SK-N-SH (cell line): Measurements from ENCODE around the gene PLAU. TPM values are rescaled to one million over a fixed set of nuclear protein-coding genes. Genes with fewer than 3 reads are reported as not detected.
"Not testable (repeated sequence)": the region's sequence is repeated elsewhere in the genome, so short reads cannot be mapped to it uniquely, and the experiment has no call there.

ENCODE experiments used
- CTCF ChIA-PET: fragments of 300-600, 350-600 bp; formaldehyde crosslinking; extraction: SDS; loops from one replicate; lab custom pipeline; 2021; lab: Yijun Ruan, JAX
- POLR2A ChIA-PET: fragments of 350-600 bp; sonication (Branson Sonifier 250); formaldehyde crosslinking; extraction: SDS; loops from one replicate; lab custom pipeline; 2020; ENCODE audit warnings: antibody characterized with exemption, inconsistent platforms; lab: Yijun Ruan, JAX
- DNase-seq: peaks from one replicate; pipeline ENCODE4 v3.0.0; 2012
- H2AFZ ChIP-seq: fragments of 200-600 bp; sonication (generic); 2 replicates; pipeline ENCODE4 v1.8.1; 2016; ENCODE audit warnings: antibody characterized with exemption, mild to moderate bottlenecking, low read depth
- H3F3A ChIP-seq: fragments of 200-600 bp; sonication (generic); replicated peaks from 2 replicates; pipeline ENCODE3; 2016; ENCODE audit warnings: antibody characterized with exemption, mild to moderate bottlenecking; ENCODE audit not compliant: insufficient read depth
- H3K27ac ChIP-seq, 2 experiments: fragments of 200-500 bp in 1 of 2; fragments of 200-600 bp in 1 of 2; sonication (Bioruptor generic) in 1 of 2; sonication (generic), shearing (Covaris generic) in 1 of 2; 2 replicates each; pipeline versions ENCODE4 v1.5.1 to v1.6.1; 2014 to 2016; ENCODE audit warnings: low read depth in 2 of 2, inconsistent platforms in 1 of 2, low read length in 1 of 2, mild to moderate bottlenecking in 1 of 2, mixed read lengths in 1 of 2
- H3K27me3 ChIP-seq: fragments of 200-600 bp; sonication (generic), shearing (Covaris generic); 2 replicates; pipeline ENCODE4 v1.6.1; 2016; ENCODE audit warnings: mixed run types; ENCODE audit not compliant: insufficient read depth
- H3K36me3 ChIP-seq, 2 experiments: fragments of 200-500 bp in 1 of 2; fragments of 200-600 bp in 1 of 2; sonication (Bioruptor generic) in 1 of 2; sonication (generic) in 1 of 2; replicated peaks in 1 of 2; 2 replicates each; pipeline versions ENCODE3 to v1.5.1; 2014 to 2016; ENCODE audit warnings: low read length in 1 of 2, mild to moderate bottlenecking in 1 of 2; ENCODE audit not compliant: insufficient read depth in 2 of 2, control insufficient read depth in 1 of 2
- H3K4me1 ChIP-seq, 2 experiments: fragments of 200-500 bp in 1 of 2; fragments of 200-600 bp in 1 of 2; sonication (Bioruptor generic) in 1 of 2; sonication (generic), shearing (Covaris generic) in 1 of 2; 2 replicates each; pipeline versions ENCODE4 v1.5.1 to v1.6.1; 2014 to 2016; ENCODE audit warnings: low read depth in 1 of 2, low read length in 1 of 2, mixed run types in 1 of 2; ENCODE audit not compliant: insufficient read depth in 2 of 2, control insufficient read depth in 1 of 2
- H3K4me2 ChIP-seq: fragments of 200-600 bp; sonication (generic), shearing (Covaris generic); 2 replicates; pipeline ENCODE4 v1.6.1; 2017; ENCODE audit warnings: mixed run types
- H3K4me3 ChIP-seq, 2 experiments: fragments of 200-500 bp in 1 of 2; fragments of 200-600 bp in 1 of 2; sonication (Bioruptor generic) in 1 of 2; sonication (generic), shearing (Covaris generic) in 1 of 2; 2 replicates each; pipeline versions ENCODE4 v1.5.1 to v1.8.1; 2014 to 2016; ENCODE audit warnings: low read depth in 2 of 2, inconsistent platforms in 1 of 2, low read length in 1 of 2, mild to moderate bottlenecking in 1 of 2, mixed read lengths in 1 of 2, moderate library complexity in 1 of 2
- H3K79me2 ChIP-seq: fragments of 200-600 bp; sonication (generic); 2 replicates; pipeline ENCODE4 v1.8.1; 2017; ENCODE audit warnings: mild to moderate bottlenecking; ENCODE audit not compliant: insufficient read depth
- H3K9ac ChIP-seq: fragments of 200-600 bp; sonication (generic); 2 replicates; pipeline ENCODE4 v1.6.1; 2017; ENCODE audit warnings: mixed run types
- H3K9me2 ChIP-seq: fragments of 200-600 bp; sonication (generic); 2 replicates; pipeline ENCODE4 v1.6.1; 2017; ENCODE audit warnings: mixed run types
- H3K9me3 ChIP-seq: fragments of 200-600 bp; sonication (generic); 2 replicates; pipeline ENCODE4 v1.6.1; 2017; ENCODE audit warnings: mixed run types, mild to moderate bottlenecking, moderate library complexity
- H4K20me1 ChIP-seq: fragments of 200-600 bp; sonication (generic); 2 replicates; pipeline ENCODE4 v1.6.1; 2017; ENCODE audit warnings: mild to moderate bottlenecking, mixed run types; ENCODE audit not compliant: insufficient read depth
- GABPA ChIP-seq: IDR thresholded peaks from 2 replicates; pipeline ENCODE4 v1.4.0; 2012; ENCODE audit warnings: low read depth, mild to moderate bottlenecking
- GATA2 ChIP-seq: sonication (generic); formaldehyde crosslinking; IDR thresholded peaks from 2 replicates; pipeline ENCODE4 v1.5.0; 2020; ENCODE audit warnings: mild to moderate bottlenecking, missing genetic modification reagents
- RCOR1 ChIP-seq: fragments of 150-350 bp; IDR thresholded peaks from 2 replicates; pipeline ENCODE4 v1.6.1; 2017; ENCODE audit warnings: antibody characterized with exemption, low read length
- WGBS: methylation state at CpG from one replicate; pipeline ENCODE4 v1.1.6; 2017; ENCODE audit warnings: low lambda C conversion rate; 5-methylcytosine and 5-hydroxymethylcytosine counted together
- polyA plus RNA-seq, 3 experiments: library from polyadenylated mRNA; depleted of rRNA; stranded (reverse); fragments of >200 nt; gene quantifications; 2 replicates each; pipeline ENCODE4 v1.2.3, GENCODE V29; 2012

The PLAU gene
- polyA plus RNA-seq, 1 of the 3 experiments (the other 2 are of a cell fraction): 200 TPM

GRCh38 chr10:73925539-73925938, 14.6 kb downstream of the PLAU start:
- H3K27ac ChIP-seq: no peak overlapping the region

DNA sequence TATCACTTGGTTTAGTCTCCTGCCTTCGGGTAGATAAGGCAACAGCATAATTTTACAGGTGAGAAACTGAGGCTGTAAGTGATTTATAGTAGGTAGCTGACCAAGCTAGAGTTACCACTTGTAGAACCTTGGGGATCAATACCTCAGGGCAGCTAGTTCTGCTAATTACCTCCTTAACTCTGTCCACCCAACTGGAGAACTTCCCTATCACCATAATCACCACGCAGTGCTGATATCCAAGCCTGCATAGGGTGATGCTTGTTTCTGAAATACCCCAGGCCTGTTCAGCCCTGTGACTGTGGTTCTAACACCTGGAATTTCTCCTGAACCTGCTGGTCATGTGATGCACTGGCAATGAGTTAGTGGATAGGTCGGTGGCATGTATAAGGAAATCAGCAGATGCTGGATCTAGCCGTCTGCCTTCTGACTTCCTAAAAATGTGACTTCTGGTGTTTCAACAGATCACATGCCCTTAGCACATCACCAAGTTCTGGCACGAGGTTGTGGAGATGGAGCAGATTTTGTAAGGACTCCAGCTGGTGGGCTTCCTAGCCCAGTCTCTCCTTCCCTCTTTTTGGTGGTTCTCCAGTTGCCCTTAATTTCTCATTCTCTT, 15.3 kb downstream of the PLAU start:
- Histone ChIP-seq H3K36me3 (no peaks in the 10 kb centered on the region), H4K20me1 (no peaks in the 10 kb centered on the region), H3K4me3 (no peak overlapping the region), H3K79me2 (no peaks in the 10 kb centered on the region), H3F3A (peaks cover 3% of the 10 kb centered on the region), H3K4me1 (0 out of 4 replicates have a peak, but pooled peaks cover 0 to 5% of the 10 kb centered on the region in 2 experiments), H3K27ac (no peak overlapping the region), H3K4me2 (no peak overlapping the region), H3K9me3 (no peaks in the 10 kb centered on the region), H3K9ac (no peak overlapping the region), H3K27me3 (no peaks in the 10 kb centered on the region), H2AFZ (no peak overlapping the region), H3K9me2 (no peaks in the 10 kb centered on the region)
- ChIA-PET POLR2A (no interaction called here), CTCF (interaction anchor here (0.8 to 7.3 kb wide), 5 partner anchors 13 to 155 kb away, joined by 3 to 75 read pairs (median 3); no protein-coding TSS in a partner anchor)
- 80% methylated on average over 5 of the region's 5 CpGs for WGBS
- no peak for TF ChIP-seq GATA2 (CRISPR knock-in tag)
- TF ChIP-seq GABPA: no peak
- TF ChIP-seq, all 33 proteins: peak for 0
- DNase-seq: no peak

More at GRCh38 chr10:73925539-73925938, 14.6 kb downstream of the PLAU start:
- POLR2A ChIA-PET: no interaction called here
- no peak for DNase-seq
- peaks cover 3% of the 10 kb centered on the region for H3F3A ChIP-seq
- WGBS: 89% methylated on average over 4 of the region's 4 CpGs
- no peak overlapping the region for H2AFZ ChIP-seq
- H3K9me3 ChIP-seq: no peaks in the 10 kb centered on the region
- H3K79me2 ChIP-seq: no peaks in the 10 kb centered on the region
- no peaks in the 10 kb centered on the region for H3K27me3 ChIP-seq
- TF ChIP-seq RCOR1: no peak
- no peak overlapping the region for H3K4me3 ChIP-seq
- no peaks in the 10 kb centered on the region for H3K9me2 ChIP-seq
- no peak overlapping the region for H3K4me2 ChIP-seq
- H4K20me1 ChIP-seq: no peaks in the 10 kb centered on the region
- no peak overlapping the region for H3K9ac ChIP-seq
- H3K4me1 ChIP-seq: 0 out of 4 replicates have a peak, but pooled peaks cover 0 to 5% of the 10 kb centered on the region in 2 experiments
- no peaks in the 10 kb centered on the region for H3K36me3 ChIP-seq
- CTCF ChIA-PET: interaction anchor here (0.8 to 7.3 kb wide), 4 partner anchors 13 to 46 kb away, joined by 3 to 75 read pairs (median 8); no protein-coding TSS in a partner anchor

- H3K4me2 ChIP-seq, POLR2A ChIA-PET, H3K4me1 ChIP-seq, H3K9ac ChIP-seq, DNase-seq, H3K27me3 ChIP-seq, H2AFZ ChIP-seq, H3F3A ChIP-seq, H3K4me3 ChIP-seq, H3K27ac ChIP-seq, H3K9me2 ChIP-seq, H3K9me3 ChIP-seq, H3K36me3 ChIP-seq, H4K20me1 ChIP-seq, H3K79me2 ChIP-seq: not testable (repeated sequence)
- 96% methylated on average over 13 of the region's 13 CpGs for WGBS
- CTCF ChIA-PET: interaction anchor here (7.3 to 20.9 kb wide), 2 partner anchors 8 to 44 kb away, joined by 75 to 472 read pairs; partner anchors contain the start of gene CAMK2G
Observed at GRCh38 chr10:73930630-73931327, 19.8 kb downstream of the PLAU start.
